LNCAP (cell line): ENCODE data around the gene ZNF860.

Experiments
- CTCF ChIP-seq: fragments of 450-650 bp; IDR thresholded peaks from 2 replicates; pipeline ENCODE4 v1.5.1; 2017; ENCODE audit warnings: mild to moderate bottlenecking

The ZNF860 gene

GRCh38 chr3:31984321-31984720 is 2.8 kb downstream of the ZNF860 start:
- no peak for TF ChIP-seq CTCF

GRCh38 chr3:31985831-31986230 is 4.3 kb downstream of the ZNF860 start:
- no peak for TF ChIP-seq CTCF

- no peak for TF ChIP-seq CTCF
Measured at GRCh38 chr3:31988271-31988670, 6.7 kb downstream of the ZNF860 start.

GRCh38 chr3:31993843-31994242 is 12.3 kb downstream of the ZNF860 start:
- TF ChIP-seq CTCF: no peak

GRCh38 chr3:31996195-31996594 is 14.6 kb downstream of the ZNF860 start:
- no peak for TF ChIP-seq CTCF

GRCh38 chr3:31997500-31997899 is 15.9 kb downstream of the ZNF860 start:
- TF ChIP-seq CTCF: no peak

- TF ChIP-seq CTCF: no peak
Measured at GRCh38 chr3:31999907-32000439, 18.4 kb downstream of the ZNF860 start.

GRCh38 chr3:32000877-32001276 is 19.3 kb downstream of the ZNF860 start:
- TF ChIP-seq CTCF: no peak
